A549 treated with Hydrocortisone at 1 μM for 4 hours (cell line): Measurements from ENCODE around the gene ABLIM1. TPM values are rescaled to one million over a fixed set of nuclear protein-coding genes. Genes with fewer than 3 reads are reported as not detected.

Experiments
- total RNA-seq: library from RNA; stranded (reverse); fragments of 200-300 nt; extraction: Qiagen RNA extraction; gene quantifications from 5 replicates; pipeline ENCODE4 v1.2.3, GENCODE V29; 2022

The ABLIM1 gene
- total RNA-seq, result 29.7 to 49.0 TPM (median 37.6 TPM) in 5 replicates

GRCh38 chr10:114658175-114658574, at the start of gene ABLIM1:
ABLIM1 (minus strand) TSS chr10:114658275; CDS start chr10:114658200, 75 bp downstream.

GRCh38 chr10:114404171-114405010, 253.7 kb downstream of the ABLIM1 start, which contains the start of gene AFAP1L2:
AFAP1L2 (minus strand) TSS chr10:114404502; CDS start chr10:114404455, 47 bp downstream.

Other genes with a start within 250 kb of the ABLIM1 start
- 9.9 to 11.4 TPM (median 10.6 TPM) in 5 replicates for gene FHIP2A, start 163.5 kb upstream of the ABLIM1 start, total RNA-seq